ENCODE results near the gene OR2F1.

DNA sequence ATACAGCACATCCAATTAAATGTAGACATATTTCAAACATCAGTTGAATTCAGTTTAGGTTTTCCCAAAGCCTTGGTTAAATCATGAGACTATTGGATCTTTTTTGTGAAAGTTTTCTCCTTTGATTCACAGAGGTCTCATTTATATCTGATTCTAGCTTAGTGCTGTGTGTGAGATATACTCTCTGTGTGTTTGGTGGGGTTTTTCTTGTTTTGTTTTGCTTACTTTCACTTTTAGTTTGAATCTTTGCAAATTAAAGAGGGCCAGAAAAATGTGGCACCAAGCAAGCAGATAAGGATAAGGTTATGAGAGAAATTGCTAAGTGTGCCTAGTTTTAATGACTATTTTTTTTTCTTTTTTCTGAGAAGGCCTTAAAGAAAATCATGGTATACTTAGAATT lies 32.9 kb downstream of the OR2F1 start:
- TF ChIP-seq, protein P1, sequence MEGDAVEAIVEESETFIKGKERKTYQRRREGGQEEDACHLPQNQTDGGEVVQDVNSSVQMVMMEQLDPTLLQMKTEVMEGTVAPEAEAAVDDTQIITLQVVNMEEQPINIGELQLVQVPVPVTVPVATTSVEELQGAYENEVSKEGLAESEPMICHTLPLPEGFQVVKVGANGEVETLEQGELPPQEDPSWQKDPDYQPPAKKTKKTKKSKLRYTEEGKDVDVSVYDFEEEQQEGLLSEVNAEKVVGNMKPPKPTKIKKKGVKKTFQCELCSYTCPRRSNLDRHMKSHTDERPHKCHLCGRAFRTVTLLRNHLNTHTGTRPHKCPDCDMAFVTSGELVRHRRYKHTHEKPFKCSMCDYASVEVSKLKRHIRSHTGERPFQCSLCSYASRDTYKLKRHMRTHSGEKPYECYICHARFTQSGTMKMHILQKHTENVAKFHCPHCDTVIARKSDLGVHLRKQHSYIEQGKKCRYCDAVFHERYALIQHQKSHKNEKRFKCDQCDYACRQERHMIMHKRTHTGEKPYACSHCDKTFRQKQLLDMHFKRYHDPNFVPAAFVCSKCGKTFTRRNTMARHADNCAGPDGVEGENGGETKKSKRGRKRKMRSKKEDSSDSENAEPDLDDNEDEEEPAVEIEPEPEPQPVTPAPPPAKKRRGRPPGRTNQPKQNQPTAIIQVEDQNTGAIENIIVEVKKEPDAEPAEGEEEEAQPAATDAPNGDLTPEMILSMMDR (IDR thresholded peaks at IDR 0.05): no peak
- no peak for TF ChIP-seq POLR2A (IDR thresholded peaks at IDR 0.05)
